SK-N-MC (cell line): ENCODE measurements around the gene DLG2.

Experiments used
- EZH2 ChIP-seq: fragments of 200-600 bp; sonication (generic); IDR thresholded peaks from one replicate; pipeline ENCODE4 v1.6.1; 2017; ENCODE audit warnings: antibody characterized with exemption
- POLR2AphosphoS5 ChIP-seq: IDR thresholded peaks from 2 replicates; pipeline ENCODE4 v1.6.1; 2012; ENCODE audit warnings: mild to moderate bottlenecking, low read depth, low read length, borderline replicate concordance

- TF ChIP-seq EZH2 (no peak), POLR2AphosphoS5 (no peak)
Measured at GRCh38 chr11:83816572-83817187, 1810.5 kb downstream of the DLG2 start.
